GM18519 (cell line): ENCODE data around the gene ATXN7L2.

Source experiments
- ATAC-seq: cut with Tn5 transposase; IDR thresholded peaks from one replicate; pipeline ENCODE4 v1.9.1; 2021; ENCODE audit warnings: mild to moderate bottlenecking, moderate library complexity; ENCODE audit not compliant: unreplicated experiment, low FRiP score

ATXN7L2 gene

DNA sequence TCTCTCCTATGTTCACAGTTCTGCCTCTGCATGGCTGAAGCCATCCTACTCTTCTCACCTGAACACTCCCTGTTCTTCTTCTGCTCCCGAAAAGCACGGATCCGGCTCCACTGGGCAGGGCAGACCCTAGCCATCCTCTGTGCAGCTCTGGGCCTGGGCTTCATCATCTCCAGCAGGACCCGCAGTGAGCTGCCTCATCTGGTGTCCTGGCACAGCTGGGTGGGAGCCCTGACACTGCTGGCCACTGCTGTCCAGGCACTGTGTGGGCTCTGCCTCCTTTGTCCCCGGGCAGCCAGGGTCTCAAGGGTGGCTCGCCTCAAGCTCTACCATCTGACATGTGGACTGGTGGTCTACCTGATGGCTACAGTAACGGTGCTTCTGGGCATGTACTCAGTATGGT, 12.0 kb downstream of the ATXN7L2 start:
- ATAC-seq, result no peak

DNA sequence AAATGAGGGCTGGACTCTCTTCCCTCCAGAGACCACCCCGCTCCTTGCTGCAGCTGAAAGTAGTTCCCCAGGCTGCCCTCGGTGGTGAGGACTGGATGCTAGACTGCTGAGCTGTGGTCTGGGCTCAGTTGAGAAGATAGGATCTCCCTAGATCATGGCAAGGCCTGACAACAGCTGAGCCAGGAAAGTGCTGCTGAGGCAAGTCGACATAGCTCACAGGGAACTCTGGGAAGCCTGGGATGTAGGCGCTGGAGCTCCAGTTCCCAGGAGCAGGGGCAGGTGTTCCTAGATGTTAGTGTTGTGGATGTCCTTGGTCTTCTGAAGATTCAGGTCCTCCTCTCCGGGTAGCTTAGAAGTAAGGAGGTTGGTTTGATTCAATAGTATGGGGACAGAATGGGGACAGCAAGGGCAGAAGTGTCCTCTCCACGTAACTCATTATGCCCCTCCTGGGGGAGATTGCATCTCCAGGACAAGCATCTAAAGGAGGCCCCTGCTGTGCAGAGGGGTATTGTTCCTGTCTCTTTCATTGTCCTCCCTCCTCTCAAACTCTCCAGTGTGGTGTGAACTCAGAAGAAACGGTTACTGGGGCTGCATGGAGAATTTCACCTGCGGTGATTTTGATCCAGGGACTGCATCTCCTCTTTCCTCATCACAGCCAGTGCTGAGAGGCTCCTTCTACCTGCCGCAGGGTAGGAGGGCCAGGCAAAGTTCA, 13.9 kb downstream of the ATXN7L2 start:
- ATAC-seq, result no peak

DNA sequence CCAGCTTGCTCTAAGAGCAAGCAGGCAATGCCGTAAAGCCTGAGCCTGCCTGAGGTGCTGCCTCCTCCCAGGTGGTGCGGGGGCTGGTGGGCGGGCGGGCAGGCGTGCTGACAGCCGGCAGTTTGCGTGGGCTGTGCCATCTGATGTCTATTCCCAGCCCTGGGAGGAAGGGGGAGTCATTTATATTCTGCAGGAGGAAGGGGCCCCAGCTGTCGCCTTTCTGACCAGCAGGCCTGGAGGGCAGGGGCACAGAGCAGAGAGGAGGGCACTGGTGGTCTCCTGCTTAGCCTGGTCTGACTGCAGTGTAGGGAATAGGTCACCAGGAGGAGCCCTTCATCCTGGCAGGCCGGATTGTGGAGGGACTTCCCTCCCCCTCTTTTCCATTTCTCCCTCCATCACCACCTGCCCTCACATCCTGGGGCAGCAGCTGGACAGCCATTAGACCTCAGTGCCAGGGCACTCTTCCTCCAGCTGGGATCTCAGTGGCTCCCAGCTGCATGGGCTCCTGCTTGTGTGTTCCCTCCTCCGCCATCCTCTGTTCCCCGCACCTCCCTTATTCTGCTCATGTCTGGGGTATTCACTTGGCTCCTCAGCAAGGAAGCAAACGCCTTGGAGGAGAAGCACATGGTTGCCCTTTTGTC, 14.6 kb downstream of the ATXN7L2 start:
- ATAC-seq, result no peak

DNA sequence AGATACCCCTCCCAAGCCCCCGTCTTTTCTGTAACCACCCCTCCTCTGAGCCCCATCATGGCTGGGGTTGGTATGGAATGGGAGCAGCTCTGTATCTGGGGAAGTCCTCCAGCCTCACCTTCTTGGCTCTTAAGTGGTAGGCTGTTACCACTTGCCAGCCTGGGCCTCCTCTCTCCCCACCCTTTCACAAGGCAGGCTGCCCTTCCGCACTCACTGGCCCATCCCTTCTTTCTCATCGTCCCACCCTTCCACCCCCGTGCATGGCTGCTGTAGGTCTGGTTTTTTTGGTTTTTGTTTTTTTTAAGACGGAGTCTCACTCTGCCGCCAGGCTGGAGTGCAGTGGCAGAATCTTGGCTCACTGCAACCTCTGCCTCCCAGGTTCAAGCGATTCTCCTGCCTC, 15.4 kb downstream of the ATXN7L2 start:
- no peak for ATAC-seq

DNA sequence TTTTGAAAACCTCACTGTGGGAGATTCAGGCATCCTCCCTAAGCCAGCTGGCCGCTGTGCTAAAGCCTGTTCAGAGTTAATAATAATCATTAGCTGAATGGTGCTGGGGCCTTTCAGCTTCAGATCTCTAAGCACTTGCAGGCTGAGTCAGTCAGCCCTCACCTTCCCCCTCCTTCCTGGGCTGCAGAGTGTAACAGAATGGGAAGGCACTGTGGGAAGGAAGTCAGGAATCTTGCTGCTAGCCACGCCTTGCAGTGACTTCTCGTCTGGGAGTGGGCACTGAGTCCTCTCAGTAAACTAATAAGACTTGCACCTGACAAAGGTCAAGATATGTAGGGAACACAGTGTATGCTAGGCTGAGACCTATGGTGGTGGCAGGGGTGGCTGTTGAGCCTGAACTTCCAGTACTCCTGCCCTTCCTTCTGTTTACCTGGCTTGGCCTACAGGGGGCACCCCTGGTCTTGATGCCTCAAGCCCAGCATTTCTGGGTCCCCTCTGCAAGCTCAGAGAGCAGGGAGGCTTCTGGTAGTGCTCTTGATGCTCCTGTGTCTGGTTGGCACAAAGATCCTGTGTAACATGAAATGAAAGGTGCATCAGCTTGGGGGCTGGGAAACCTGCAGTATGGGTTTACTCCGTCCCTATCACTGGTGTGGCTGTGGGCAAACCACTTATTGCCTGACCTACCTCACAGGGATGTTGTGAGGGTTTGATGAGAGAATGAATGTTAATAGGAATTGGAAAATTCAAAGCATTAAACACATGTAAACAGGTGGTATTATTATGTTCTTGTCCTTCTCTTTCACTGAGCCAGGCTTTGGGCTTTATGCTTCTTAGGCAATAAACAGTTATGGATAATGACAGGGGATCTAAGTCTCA, 16.2 kb downstream of the ATXN7L2 start:
- no peak for ATAC-seq

DNA sequence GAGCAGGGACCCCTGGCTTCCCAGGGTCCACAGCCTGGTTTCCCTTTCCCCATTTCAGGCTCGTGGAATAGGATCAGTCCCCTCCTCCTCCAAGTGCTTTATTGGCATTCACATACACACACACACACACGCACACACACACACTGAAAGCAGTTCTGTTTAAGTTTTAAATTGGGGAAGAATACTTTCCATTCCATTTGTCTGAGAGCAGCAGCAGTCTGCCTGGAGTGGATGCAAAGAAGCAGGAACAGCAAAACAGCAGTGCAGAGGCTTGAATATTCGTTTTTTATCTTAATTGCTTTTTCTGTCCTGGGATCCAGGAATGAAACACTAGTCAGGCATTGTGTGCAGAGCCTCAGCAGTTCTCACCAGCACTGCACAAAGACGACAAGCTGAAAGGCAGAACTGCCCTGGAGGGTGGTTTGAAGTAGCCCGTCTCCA, 17.3 kb downstream of the ATXN7L2 start:
- no peak for ATAC-seq

DNA sequence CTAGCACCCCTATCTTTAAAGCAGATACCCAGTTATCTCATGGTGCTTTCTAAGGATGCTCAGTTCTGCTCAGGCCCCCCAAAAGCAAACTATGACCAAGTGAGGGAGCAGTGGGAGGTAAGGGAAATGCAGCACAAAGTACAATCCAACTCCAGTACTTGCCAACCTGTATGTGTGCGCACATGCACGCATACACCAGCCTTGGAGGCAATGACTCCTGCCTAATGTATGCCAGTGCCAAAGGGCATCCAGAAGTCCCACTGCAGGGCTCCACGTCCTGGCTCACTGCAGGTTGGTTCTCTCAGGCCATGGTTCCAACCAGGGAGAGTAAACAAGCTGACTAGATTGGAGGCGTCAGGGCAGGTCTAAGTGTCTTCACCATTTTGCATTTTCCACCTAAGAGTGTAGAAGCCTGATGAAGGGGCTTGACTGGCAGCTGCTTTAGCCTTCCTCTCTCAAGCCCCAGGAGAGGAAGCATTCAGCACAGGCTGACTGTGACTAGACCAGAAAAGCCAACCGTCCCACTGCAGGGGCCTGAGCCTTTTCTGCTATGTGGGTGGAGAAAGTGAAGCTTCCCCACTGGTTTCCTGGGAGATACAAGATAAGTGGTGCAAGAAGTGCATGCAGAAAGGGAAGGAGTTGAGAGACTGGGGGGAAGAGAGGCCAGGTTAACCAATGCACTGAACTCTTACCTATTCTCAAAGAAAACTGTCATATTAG, 18.1 kb downstream of the ATXN7L2 start:
- ATAC-seq, result no peak

DNA sequence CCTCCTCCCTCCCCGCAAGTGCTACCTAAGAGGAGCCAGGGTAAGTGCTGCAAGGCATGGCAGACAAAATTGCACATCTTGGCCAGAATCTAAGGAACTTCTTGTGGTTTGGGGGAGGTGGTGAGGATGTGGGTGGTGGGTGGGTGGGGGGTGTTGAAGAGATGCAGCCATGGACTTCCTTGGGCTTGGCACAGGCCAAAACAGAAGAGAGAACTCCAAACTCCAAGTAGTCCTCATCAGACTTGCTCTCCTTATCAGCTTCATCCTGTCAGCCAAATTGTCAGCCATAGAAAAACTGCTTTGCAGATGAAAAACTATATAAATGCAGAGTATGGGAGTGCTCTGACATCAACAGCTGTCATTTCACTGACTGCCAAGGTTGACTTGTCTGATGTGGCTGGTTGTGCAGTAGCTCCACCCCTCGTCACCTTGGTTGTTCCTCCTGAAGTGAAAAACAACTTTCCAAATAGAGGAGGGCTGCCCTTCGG, 18.7 kb downstream of the ATXN7L2 start:
- no peak for ATAC-seq

DNA sequence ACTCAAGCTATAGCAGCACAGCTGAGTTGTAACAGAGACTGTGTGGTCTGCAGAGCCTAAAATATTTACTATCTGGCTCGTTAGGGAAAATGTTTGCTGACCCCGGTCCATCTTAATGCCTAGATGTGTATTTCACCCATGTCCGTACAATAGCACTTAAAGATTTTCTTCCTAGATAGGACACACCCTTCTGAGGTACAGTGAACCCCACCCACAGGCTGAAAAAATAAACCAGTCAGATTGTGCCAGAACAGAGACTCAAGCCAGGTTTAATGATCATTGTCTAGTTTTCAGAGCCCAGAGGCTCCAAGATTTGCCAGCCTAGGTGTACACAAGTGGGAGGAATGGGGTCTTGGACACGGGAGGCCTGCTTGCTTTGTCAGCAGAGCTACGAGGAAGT, 20.2 kb downstream of the ATXN7L2 start:
- no peak for ATAC-seq

DNA sequence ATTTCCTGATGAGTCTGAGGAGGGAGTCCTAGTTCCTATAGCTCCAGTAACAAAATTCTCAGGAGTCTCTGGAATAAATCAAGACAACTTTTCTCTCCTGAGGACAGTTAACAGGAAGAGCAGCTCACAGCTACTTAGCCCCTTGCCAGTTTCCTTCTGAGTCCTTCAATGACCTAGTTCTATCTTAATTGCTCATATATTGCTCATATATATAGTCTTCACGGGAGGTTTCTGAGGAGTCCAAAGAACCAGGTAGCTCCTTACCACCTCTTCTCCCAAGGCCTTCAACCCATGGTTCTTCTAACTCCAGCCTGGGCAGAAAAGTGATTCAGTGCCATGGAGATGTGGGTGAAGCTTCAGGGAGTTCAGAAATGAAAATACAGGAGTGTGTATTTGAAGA, 21.3 kb downstream of the ATXN7L2 start:
- no peak for ATAC-seq

DNA sequence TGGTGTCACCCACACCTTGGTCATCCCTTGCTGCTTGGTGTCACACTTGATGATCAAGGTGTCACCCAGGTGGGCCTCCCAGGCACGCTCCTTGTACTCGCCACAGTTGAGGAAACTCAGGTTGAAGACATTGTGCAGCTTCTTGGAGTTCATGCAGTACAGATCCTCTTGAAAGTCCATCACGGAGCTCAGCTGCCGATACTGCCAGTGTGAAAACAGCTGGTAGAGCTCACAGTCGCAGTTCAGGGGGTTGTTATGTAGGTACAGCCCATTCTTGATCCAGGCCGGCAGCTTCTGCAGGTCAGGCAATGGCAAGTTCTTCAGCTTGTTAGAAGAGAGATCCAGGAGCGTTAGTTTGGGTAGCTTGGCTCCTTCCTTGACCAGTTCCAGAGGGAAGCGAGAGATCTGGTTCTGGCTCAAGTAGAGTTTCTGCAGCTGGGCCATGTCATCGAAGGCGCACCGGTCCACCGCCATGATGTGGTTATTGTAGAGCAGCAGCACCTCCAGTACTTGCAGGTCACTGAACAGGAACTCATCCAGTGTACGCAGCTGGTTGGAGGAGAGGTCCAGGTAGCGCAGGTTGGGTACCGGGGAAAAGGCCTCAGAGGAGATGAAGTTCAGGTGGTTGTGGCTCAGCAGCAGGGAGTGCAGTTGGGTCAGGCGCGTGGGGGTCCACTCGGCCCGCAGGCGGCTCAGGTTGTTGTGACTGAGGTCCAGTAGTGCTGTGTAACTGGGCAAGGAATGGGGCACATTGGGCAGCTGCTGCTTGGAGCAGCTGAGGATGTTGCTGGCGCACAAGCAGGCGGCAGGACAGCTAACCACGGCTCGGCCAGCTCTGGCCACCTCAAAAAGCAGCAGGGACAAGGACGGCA, 24.5 kb downstream of the ATXN7L2 start:
- ATAC-seq, result no peak

DNA sequence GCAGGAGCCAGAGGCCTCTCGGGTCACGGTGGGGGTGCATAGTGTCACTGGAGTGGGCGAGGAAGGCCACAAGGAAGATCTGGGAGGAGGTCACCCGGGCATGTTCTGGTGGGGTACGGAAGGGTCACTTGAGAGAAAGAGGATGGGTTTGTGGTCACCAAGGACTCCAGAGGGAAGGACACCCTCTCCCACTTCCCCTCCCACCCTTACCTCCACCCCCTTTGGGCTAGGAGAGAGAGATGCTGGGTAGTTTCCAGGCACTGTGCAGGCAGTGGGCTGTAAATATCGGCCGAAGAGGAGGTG, 25.1 kb downstream of the ATXN7L2 start:
- no peak for ATAC-seq

DNA sequence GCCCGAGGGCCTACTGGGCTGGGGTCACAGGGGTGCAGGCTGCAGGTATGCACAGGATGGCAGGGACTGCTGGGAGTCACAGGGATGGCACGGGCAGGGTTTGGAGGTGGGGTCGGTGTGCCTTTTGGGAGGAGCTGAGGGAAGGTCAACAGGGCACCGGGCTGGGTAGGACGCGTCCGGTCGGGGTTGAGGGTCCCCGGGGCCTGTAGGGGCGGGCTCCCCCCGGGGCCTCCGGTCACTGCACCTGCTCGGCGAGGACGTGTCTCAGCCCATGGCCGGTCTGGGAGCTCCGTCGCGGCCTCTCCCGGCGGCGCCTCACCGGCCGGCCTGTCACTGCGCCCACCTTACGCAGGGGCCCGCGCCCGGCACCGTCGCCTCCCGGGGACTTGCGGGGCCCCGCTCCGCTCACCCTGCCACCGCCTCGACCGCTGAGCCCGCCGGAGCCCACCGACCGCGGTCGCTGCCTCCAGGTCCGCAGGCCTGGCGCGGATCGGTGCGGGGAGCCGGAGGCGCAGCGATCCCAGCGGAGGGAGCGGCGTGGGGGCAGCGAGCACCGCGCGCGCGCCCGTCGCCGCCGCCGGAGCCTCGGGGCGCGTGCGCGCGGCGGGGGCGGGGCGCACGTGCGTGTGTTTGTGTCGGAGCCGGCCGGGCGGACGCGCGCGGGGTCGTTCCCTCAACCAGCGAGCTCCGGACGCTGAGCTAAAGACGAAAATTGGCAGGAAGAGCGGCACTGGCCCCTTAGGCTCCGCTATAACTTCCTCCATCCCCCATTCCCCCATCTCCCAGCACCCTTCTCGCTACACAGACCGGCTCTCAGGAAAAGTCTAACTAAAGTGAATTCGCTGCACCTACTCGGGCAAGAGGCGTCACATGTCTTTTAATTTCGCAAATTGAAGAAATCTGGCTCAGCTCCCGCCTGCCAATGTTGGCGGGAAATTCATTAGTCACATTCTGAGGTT, 25.8 kb downstream of the ATXN7L2 start, which contains the start of gene AMIGO1:
AMIGO1 (minus strand) TSS at position 552 of the 959 bp plus-strand sequence. CDS start 815 bp downstream, outside the sequence.
- ATAC-seq, result no peak

DNA sequence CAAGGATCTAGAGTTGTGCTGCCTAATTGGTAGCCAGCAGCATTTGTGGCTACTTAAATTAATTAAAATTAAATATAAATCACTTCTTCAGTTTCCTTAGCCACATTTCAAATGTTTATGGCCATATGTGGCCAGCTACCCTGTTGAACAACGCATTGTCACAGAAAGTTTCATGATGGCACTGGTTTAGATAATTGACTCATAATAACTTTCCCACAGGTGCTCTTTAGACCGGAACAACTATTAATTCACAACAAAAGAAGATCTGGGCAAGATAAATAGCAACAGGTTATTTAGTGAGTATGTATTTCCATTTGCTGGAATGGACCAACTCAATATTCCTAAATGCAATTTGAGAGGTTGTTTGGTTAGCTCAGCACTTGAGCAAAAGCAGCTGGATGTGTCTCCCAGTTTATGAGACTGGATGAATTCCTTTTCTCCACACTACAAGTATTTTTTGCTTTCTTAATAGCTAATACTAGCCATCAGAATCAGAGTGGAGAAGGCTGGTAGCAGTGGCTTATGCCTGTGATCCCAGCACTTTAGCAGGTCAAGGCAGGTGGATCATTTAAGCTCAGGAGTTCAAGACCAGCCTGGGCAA, 29.5 kb downstream of the ATXN7L2 start:
- ATAC-seq, result no peak

DNA sequence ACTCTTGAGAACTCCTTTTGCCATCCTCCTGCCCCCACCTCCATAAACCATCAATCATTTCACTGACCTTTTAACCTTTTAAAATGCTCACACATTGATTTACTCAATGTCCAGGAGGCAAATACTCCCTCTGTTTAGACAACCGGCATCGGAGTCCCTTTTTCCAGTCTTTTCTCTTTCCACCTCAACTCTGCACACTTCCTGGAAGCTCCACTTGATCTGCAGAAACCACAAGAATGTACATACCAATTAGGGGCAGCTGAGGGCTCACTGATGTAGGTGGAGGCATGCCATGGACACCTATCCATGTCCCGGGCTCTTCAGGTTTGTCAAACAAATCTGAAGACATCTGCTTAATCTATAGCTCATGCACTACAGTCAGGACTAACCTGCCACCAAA, 31.1 kb downstream of the ATXN7L2 start:
- ATAC-seq, result no peak

DNA sequence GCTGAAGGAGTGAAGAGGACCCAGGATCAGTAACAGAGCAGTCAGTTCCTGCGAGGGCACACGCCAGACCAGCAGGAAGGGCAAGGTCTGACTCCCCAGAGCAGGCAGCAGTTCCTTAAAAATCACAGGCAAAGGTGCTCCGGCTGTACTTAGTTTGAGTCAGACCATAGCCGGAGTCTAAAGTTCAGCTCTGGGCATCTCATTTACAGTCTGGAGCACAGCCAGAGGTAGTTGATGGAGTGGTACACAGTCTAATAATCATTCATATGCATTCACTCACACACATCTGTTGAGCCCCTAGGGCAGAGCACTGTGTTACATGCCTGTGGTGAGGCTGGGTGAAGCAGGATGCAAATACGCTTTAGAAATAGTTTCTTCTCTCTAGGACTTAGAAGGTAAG, 33.2 kb downstream of the ATXN7L2 start:
- ATAC-seq, result no peak

DNA sequence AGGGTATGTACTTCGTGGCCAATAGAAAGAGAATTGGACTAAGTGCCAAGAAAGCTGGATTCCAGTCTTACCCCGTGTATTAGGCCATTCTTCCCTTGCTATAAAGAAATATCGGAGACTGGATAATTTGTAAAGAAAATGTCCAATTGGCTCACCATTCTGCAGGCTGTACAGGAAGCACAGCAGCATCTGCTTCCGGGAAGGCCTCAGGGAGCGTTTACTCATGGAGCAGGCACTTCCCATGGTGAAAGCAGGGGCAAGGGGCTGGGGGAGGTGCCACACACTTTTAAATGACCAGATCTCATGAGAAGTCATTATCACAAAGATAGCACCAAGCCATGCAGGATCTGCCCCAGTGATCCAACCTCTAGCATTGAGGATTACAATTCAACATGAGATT, 33.6 kb downstream of the ATXN7L2 start:
- no peak for ATAC-seq
